Pulmonary artery endothelial cell (primary cell): ENCODE measurements around the gene TNFAIP8L2. TPM values are rescaled to one million over a fixed set of nuclear protein-coding genes. Genes with fewer than 3 reads are reported as not detected.

Experiments
- DNase-seq: peaks from one replicate; pipeline ENCODE4 v3.0.0-alpha.2; 2011; ENCODE audit warnings: low read depth, low spot score
- total RNA-seq: library from RNA; depleted of rRNA; stranded (reverse); fragments of >200 nt; gene quantifications from 2 replicates; pipeline ENCODE4 v1.2.3, GENCODE V29; 2014

TNFAIP8L2 gene
- total RNA-seq, 1 donor from 2014 or later, result 0.13 TPM

- no peak for DNase-seq
Measured at GRCh38 chr1:151145304-151146071, 11.0 kb upstream of the TNFAIP8L2 start.

GRCh38 chr1:151146072-151146411 is 10.4 kb upstream of the TNFAIP8L2 start:
- no peak for DNase-seq

- peak; percentile 78 for DNase-seq
Measured at GRCh38 chr1:151146412-151147131, 9.9 kb upstream of the TNFAIP8L2 start, which contains the start of gene SEMA6C. Gene SEMA6C, minus strand, starts transcription at chr1:151146631. Its CDS starts 4,010 bp downstream, at chr1:151142621.

DNA sequence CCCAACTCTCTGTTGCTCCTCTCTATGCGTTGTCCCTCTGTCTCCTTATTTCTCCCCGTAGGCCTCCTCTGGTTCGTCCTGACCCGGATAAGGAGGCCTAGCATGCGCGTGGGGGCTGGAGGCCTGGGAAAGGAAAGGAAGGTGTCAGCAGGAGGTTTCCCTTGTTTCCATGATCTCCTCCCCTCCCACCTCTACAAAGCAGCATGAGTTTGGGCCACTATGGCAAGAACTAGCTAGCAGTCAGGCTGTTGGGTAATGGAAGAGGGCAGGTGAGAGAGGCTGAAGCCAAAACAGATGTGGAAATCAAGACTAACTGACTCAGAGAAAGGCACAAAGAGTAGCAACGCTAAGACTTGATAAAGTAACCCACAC is 9.3 kb upstream of the TNFAIP8L2 start:
- DNase-seq, result no peak

DNA sequence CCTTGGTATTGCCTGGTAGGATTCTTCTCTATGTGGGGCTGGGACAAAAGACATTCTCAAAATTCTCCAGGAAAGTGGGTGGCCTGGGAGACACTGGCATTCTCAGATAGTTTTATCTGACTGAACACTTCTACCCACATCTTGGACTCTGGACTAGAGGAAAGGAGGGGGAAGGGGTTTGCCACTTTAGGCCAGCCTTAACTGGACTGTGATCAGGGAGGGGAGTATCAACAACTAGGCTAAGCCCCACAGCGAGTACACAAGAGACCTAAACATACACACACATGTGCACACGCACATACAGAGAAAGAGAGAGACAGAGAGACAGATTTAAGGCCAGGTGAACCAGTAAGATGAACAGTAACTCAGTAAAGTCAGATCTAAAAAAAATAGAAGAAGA is 8.8 kb upstream of the TNFAIP8L2 start:
- DNase-seq, result no peak

DNA sequence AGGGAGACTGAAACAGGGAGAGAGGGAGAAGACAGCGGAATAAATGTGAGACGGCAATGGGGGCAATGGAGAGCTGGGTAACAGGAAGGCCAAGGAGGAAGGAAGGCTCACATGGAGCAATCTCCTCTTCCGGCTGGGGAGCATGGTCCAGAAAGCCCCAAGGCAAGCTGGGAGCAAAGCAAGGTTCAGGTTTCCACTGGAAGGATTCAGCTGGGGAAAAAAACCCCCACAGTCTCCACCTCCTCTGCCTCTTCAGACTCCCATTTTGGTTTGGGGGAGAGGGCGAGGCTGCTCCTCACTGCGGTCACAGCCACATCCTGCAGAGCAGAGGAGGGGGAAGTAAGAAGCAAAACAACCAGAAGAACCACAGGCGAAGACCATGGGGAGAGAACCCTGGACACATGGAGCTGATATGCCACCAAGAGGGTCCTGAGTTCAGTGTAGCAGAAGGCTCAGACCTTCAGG is 650 bp downstream of the TNFAIP8L2 start:
- no peak for DNase-seq

- no peak for DNase-seq
Measured at GRCh38 chr1:151158326-151158725, 1.9 kb downstream of the TNFAIP8L2 start.

GRCh38 chr1:151158751-151159251 is 2.4 kb downstream of the TNFAIP8L2 start:
- no peak for DNase-seq

GRCh38 chr1:151159373-151159772 is 2.9 kb downstream of the TNFAIP8L2 start:
- no peak for DNase-seq

DNA sequence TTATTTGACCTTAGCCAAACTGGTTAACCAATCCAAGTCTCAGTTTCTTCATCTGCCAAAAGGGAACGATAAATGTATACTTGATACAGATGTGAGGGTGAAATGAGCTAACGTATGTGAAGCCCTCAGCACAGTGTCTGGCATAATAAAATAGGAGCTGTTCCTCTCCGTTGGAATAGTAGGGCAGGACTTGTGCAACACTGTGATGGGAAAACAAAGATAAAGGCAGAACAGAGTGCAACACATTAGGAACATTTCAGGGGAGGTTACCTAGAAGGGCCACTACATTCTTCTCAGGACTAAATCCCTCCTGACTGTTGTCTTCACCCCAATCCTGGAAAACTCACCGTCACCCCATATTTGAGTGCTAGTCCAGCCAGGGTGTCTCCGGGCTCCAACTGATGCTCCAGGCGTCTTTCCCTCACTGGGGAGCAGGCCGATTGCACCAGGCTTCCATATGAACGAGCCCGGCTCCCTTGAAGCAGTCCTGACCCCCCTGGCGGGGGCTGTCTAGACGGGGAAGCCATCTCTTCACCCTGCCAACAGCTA is 8.4 kb downstream of the TNFAIP8L2 start:
- DNase-seq, result no peak

- DNase-seq, result no peak
Measured at GRCh38 chr1:151165281-151165737, 8.9 kb downstream of the TNFAIP8L2 start.

GRCh38 chr1:151165738-151166504 is 9.5 kb downstream of the TNFAIP8L2 start, which contains the start of the genes LYSMD1 and SCNM1:
Gene LYSMD1, minus strand, starts transcription at chr1:151165902. Its CDS starts 644 bp downstream, at chr1:151165258.
Gene SCNM1, plus strand, starts transcription at chr1:151166144. Its CDS starts 9 bp downstream, at chr1:151166153.
- DNase-seq, result peak; percentile 93

GRCh38 chr1:151166505-151166956 is 10.1 kb downstream of the TNFAIP8L2 start:
- no peak for DNase-seq

GRCh38 chr1:151167116-151167515 is 10.7 kb downstream of the TNFAIP8L2 start:
- no peak for DNase-seq

DNA sequence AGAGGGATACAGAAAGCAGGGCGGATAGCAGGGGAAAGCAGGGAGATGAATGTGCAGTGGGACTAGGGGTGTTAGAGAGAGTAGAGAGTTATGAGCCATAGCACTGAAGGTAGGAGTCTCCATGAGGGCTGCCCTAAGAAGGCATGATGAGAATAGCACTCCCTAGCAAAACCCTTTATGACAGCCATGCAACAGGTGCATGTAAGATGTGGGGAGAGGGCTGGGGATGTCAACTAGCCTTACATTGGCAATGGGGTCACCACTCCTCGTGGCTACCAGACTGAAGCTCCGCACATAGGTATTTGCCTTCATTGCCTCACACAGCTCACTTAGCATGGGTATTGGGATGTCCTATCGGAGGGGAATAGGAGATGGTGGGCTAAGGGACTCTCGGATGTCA is 14.7 kb downstream of the TNFAIP8L2 start:
- DNase-seq, result no peak

DNA sequence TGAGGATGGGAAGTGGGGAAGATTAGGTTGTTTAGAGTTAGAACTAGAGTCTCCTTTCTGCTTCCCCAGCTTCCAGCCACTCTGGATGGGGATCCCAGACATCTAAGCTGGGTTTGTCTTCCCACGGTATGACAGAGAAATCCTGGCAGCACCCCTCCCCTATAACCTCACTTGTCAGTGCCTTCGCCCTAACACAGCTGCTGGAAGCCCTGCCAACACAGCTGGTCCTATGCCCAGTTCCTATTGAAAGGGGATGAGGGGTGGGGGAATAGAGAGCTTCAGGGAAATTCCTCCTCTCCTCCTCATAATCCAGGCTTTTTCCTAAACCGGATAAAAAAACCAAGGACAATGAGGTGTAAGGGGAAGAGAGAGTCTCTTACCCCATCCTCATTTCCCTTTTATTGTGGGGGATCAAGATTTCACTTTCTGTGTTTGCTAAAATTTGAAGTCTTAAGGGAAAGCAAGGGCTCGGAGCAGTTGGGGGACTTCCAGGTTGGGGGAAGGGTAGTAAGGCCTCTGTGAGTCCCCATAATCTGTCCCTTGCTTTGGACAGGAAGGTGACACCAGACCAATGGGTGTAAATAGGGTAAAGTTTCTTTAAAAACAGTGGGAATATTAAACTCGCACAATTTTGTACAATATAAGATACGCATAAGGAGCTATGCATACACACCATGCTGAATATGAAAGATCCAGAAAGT is 18.7 kb downstream of the TNFAIP8L2 start:
- DNase-seq, result no peak

DNA sequence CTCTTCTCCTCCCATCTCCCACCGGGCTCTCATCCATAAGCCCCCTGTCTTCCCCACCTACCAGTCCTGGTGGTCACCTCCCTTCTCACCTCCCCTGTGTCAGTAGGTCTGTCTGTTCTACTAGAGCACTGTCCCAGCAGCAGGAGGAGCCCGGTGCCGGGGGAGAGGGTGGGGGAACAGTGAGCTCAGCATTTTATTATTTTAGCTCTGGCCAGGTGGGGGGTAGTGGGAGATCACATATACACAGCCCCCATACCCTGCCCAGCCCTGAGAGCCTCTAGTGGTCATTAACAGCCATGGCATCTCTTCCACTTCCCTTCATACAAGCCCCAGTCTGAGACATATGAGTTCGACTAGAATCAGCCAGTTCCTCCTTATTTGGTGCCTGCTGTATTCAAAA is 19.4 kb downstream of the TNFAIP8L2 start, which contains the start of gene TMOD4:
Gene TMOD4 (minus strand): TSS at position 119 of the 400 bp plus-strand sequence. CDS start 1,106 bp downstream, outside the sequence.
- no peak for DNase-seq

GRCh38 chr1:151176514-151177045 is 20.1 kb downstream of the TNFAIP8L2 start:
- DNase-seq, result no peak

DNA sequence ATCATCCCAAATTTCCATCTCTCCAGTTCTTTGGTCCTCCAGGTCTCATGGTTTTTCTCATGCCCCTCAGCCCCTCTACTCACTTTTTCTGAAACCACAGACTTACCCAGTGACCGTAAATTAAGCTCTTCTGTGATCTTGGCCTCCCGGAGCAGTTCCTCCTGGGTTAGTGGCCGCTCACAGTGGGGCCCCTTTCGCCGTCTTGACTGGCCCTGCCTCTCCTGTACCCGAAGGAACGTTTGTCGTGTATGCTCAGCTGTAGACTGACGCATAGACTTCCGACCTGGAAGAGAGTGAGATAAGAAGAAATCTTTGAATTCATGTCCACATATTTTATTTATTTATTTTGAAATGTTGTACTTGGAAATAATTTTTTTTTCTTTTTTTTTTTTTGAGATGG is 27.8 kb downstream of the TNFAIP8L2 start:
- DNase-seq, result no peak

DNA sequence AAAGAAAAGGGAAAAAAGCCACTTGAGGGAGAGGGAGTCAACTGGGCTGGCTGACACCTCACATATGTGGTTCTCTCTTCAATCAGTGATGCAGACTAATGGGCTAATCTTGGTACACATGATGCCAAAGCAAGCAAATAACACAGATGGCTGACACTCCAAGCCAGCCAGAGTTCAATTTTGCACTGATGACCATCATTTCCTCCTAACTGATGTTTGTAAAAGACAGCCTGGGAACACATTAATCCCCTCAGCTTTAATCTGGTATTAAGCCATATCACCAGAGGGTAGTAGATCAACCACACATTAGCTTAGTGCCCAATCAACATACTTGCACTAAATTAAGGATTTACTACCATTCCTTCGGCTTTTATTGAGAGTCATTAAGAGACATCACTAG is 30.8 kb downstream of the TNFAIP8L2 start:
- DNase-seq, result no peak
